ENCODE results near the gene DPT. TPM values are rescaled to one million over a fixed set of nuclear protein-coding genes. Genes with fewer than 3 reads are reported as not detected.

Gene DPT
- total and polyA plus RNA-seq, 12 donors, result 0.44 to 59.1 (median 6.8) TPM

GRCh38 chr1:168752171-168752832 is 23.3 kb upstream of the DPT start:
- H3K27me3 ChIP-seq, result no peaks in the 10 kb centered on the region
- intact Hi-C loops (cut with DNase I), result no loop called here
- TF ChIP-seq CTCF (IDR thresholded peaks at IDR 0.05), result no peak
- TF ChIP-seq POLR2A (IDR thresholded peaks at IDR 0.05), result no peak
- H3K9me3 ChIP-seq (replicated peaks in 1 of 3), result no peaks in the 10 kb centered on the region
- DNase-seq, result no peak
- no peaks in the 10 kb centered on the region for H3K36me3 ChIP-seq (replicated peaks in 1 of 2)
- H3K4me1 ChIP-seq (replicated peaks in 1 of 2), result no peaks in the 10 kb centered on the region
- 50 to 67% (median 58%) methylated on average over 8 of the region's 8 CpGs for WGBS, 4 donors
- H3K27ac ChIP-seq, result no peak overlapping the region
- no peak overlapping the region for H3K4me3 ChIP-seq

GRCh38 chr1:168751195-168751650 is 22.2 kb upstream of the DPT start:
- DNase-seq, result no peak
- no peak for TF ChIP-seq CTCF (IDR thresholded peaks at IDR 0.05)
- TF ChIP-seq POLR2A (IDR thresholded peaks at IDR 0.05), result no peak
- WGBS, 4 donors, result 65 to 89% (median 72%) methylated on average over 3 of the region's 3 CpGs
- H3K9me3 ChIP-seq (replicated peaks in 1 of 3), result no peaks in the 10 kb centered on the region
- H3K27me3 ChIP-seq, result no peaks in the 10 kb centered on the region
- no peaks in the 10 kb centered on the region for H3K36me3 ChIP-seq (replicated peaks in 1 of 2)
- no peaks in the 10 kb centered on the region for H3K4me1 ChIP-seq (replicated peaks in 1 of 2)
- no peak overlapping the region for H3K27ac ChIP-seq
- intact Hi-C loops (cut with DNase I), result no loop called here
- H3K4me3 ChIP-seq, result no peak overlapping the region

GRCh38 chr1:168742994-168743650 is 14.1 kb upstream of the DPT start:
- 75 to 86% (median 83%) methylated on average over 5 to 8 of the region's 8 CpGs for WGBS, 4 donors
- Histone ChIP-seq H3K36me3 (replicated peaks in 1 of 2) (no peaks in the 10 kb centered on the region), H3K9me3 (replicated peaks in 1 of 3) (no peaks in the 10 kb centered on the region), H3K27ac (no peak overlapping the region), H3K4me1 (replicated peaks in 1 of 2) (no peaks in the 10 kb centered on the region), H3K27me3 (no peaks in the 10 kb centered on the region), H3K4me3 (no peak overlapping the region)
- no peak for DNase-seq
- TF ChIP-seq POLR2A (IDR thresholded peaks at IDR 0.05) (no peak), CTCF (IDR thresholded peaks at IDR 0.05) (no peak)
- intact Hi-C loops (cut with DNase I), result no loop called here

GRCh38 chr1:168742386-168742785 is 13.4 kb upstream of the DPT start:
- H3K27ac ChIP-seq, result no peak overlapping the region
- no peak overlapping the region for H3K4me3 ChIP-seq
- no peaks in the 10 kb centered on the region for H3K27me3 ChIP-seq
- 89 to 96% (median 92%) methylated on average over 1 of the region's 1 CpG for WGBS, 4 donors
- intact Hi-C loops (cut with DNase I), result no loop called here
- no peaks in the 10 kb centered on the region for H3K4me1 ChIP-seq (replicated peaks in 1 of 2)
- H3K36me3 ChIP-seq (replicated peaks in 1 of 2), result no peaks in the 10 kb centered on the region
- TF ChIP-seq CTCF (IDR thresholded peaks at IDR 0.05) (no peak), POLR2A (IDR thresholded peaks at IDR 0.05) (no peak)
- H3K9me3 ChIP-seq (replicated peaks in 1 of 3), result no peaks in the 10 kb centered on the region
- DNase-seq, result no peak
